HK-2 (cell line): ENCODE results near the gene NDUFS8.

Source experiments
- DNase-seq: peaks from one replicate; pipeline ENCODE4 v3.0.0-alpha.2; 2018; ENCODE audit not compliant: unreplicated experiment

The NDUFS8 gene

DNA sequence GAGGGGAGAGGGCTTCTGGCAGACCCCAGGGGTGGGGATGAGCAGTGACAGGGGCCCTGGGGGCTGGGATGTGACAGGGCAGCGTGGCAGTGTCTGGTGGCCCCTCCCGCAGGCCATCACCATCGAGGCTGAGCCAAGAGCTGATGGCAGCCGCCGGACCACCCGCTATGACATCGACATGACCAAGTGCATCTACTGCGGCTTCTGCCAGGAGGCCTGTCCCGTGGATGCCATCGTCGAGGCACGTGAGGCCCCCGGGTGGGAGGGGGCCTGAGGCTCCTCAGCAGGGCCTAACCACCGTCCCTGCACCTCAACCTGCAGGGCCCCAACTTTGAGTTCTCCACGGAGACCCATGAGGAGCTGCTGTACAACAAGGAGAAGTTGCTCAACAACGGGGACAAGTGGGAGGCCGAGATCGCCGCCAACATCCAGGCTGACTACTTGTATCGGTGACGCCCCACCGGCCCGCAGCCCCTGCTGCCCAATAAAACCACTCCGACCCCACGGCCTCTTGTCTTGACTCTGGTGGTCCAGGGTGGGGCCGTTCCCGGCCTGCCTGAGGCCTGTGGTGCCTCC is 5.7 kb downstream of the NDUFS8 start:
- no peak for DNase-seq

DNA sequence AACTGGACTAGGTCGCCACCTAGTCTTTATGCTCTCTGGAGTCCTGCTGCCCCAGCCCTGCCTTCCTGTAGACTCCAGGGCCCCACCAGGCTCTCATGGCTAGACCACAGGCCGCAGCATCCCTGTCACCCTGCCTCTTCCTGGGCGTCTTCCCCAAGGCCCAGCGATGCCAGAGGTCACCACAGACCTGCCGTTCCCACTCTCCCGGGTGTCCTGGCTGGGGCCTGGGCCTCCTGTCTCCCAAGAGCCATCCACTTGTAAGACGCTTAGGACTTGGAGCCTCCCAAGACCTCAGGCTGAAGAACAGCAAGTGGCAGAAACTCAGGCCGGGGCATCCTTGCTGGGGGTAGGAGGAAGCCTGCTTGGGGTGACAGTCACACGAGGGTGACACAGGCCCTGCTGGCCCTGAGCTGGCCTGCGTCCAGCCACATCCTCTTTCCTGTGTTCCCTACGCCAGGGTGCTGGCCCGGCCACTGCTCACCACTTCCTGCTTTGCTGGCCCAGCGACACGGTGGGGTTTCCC is 6.3 kb downstream of the NDUFS8 start:
- no peak for DNase-seq

DNA sequence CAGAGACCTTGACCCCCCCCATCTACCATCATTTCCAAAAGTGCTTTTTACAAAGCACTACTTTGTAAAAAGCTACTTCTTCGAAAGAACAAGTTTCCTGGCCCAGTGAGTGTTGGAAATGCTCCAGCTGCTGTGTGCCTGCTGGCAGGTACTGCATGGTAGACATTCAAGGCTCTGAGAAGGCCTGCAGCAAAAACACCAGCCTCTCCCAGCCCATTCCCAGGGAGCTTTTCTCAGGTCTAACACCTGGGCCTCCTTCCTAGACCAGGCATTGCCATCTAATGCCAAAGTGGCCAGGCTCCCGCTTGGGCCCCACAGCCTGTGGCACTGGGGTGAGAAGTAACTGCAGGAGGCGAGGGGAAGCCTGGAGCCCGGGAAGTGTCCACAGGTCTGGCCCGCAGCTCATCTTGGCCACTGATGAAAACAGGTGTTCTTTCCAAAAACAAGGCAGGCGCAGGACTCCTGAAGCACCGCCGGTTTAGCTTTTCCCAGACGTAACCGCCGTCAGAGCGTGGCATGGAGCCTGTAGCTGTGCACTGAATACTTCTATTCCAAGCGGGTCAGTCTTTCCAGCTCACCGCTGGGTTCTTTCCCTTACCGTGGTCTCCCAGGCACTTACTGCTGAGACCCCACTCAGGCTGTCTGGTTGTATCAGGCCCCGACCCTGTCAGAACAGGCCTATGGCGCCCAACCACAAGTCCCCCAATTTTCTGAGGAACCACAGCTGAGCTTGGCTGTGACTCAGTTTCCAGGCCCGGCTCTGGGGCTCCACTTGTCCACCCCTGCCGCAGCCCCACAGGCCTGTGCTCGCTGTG is 7.1 kb downstream of the NDUFS8 start:
- no peak for DNase-seq

DNA sequence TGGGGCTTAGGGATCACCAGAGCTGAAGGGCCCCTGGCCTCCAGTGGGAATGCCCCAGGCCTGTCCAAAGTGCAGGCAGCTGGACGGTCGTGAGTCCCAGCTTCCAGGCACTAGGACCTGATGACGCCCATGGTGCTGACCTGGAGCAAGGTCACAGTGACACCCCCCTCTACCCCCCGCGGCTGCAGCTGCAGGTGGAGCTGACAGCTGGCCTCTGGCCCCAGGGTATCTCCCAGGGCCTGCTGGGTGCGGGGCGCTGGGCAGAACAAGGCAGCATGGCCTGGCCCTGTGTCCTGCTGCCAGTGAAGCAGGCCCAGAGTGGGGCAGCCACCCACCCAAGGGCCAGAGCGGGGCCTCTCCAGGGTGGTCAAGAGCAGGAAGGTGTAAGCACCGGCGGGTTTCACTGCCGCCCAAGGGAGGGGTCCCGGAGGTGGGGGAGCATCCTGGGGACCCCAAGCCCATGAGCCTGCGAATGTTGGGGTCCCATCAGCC is 7.8 kb downstream of the NDUFS8 start:
- DNase-seq, result no peak

DNA sequence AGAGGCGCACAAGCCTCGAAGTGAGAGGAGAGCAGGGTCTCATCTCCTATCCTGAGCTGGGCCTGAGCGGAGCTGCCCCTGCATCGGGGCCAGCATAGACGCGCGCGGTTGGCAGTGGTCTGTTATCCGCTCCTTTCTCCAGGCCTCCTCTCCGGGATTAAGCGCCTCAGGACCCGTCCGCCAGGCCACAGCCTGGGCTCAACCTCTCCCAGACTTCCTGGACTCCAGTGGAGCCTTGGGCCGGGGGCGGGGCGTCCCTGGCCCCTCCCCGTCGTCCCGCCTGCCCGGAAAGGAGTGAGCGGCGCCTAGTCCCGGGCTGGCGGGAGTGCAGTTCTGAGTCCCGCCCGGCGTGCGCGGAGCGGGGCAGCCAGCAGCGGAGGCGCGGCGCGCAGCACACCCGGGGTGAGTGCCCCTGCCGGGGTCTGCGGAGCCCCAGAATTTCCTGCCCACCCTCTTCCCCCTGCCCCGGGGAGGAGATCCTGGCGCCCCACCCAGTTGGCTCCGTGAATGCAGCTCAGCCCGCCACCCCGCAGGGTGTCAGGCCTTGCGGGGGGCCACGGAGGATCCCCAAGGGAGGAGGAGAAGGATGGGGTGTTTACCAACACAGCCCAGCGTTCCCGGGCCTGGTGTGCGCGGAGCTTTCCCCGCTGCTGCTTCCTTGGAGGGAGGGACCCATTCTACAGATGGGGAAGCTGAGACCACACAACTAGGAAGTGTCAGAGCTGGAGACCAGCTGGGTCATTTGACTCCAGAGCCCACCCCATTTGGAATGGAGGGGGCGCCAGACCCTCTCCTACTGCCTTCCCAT is 8.4 kb downstream of the NDUFS8 start, which contains the start of gene TCIRG1:
TCIRG1 (plus strand) TSS at position 308 of the 808 bp plus-strand sequence. CDS start 2,247 bp downstream, outside the sequence.
- peak; percentile 79 for DNase-seq

DNA sequence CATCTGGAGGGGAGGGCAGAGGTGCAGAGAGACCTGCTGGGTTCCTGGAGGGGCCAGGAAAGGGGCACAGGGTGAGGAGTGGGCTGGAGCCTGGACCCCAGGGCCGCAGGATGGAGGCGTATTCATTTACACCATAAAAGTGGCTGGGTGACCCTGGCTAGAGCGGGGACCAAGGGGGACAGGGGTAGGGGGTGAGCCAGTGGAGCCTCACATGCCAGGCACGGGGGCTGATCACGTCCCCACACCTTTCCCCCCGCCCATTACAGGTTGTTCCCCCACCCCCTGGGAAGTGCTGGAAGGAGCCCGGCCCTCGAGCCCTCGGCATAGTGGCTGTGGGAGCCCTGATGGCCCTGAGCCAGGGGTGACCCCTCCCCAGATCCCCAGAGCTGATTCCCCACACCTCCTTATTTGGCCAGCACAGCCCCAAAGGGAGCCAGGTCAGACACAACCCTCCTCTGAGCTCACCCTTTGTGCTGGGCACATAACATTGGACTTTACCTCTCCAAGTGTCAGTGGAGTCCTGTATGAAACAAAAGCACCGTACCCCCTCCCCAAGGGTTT is 9.1 kb downstream of the NDUFS8 start:
- no peak for DNase-seq

DNA sequence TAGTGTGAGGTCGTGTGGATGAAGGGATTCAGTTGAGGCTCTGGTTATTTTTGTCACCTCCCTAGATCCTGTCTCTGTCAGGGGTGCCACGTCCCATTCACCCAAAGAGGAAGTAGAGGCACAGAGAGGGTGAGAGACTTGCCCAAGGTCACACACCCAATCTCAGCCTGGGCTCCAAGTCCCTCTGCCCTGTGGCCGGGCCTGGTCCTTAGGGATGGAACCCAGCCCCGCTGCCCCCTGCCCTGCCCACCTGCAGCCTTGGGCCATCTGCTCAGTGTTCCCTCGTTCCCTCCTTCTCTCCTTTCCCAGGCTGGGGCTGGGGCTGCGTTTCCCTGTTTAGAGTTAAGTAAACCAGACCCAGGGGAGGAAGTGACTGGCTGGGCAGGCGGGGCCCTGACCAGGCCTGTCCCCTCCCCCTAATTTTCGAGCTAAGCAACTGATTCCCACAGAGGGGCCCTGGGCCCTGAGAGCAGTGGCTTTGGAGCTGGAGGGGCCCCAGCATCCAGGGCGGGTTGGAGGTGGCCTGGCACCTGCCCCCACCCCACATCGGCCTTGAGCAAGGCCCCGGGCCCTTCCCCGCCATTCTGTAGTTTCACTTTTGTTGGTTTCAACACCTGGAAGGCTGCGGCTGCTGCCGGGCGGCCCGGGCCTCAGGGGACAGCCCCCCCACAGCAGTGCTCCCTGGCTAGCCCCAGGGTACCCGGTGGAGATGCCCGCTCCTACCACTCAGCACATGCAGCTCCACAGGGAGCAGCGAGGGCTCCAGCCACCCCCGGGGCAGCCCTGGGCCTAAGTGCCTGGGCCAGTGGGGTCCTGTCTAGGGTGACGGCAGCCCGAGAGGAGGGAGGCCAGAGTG is 9.8 kb downstream of the NDUFS8 start:
- no peak for DNase-seq

DNA sequence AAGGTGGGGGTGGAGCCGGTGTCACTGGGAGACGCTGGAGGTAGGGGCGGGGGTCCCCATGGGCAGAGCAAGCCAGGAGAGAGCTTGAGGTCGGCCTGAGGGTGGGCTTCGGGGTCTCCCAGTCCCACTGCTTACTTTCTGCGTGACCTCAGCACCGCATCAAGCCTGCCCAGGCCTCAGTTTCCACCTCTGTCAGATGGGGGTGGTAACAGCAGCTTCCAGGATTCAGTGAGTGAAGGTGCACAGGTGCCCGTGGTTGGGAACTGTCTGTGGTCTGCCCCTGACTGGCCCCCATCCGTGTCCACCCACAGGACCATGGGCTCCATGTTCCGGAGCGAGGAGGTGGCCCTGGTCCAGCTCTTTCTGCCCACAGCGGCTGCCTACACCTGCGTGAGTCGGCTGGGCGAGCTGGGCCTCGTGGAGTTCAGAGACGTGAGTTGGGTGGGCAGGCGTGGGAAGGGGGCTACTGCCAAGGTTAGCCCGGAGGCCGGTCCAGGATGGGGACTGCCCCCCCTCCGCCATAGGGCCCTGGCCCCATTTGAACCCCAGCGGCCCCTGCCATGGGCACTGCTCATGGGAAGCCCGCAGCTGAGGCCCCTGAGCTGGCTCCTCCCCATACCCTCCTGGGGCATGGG is 10.6 kb downstream of the NDUFS8 start:
- DNase-seq, result no peak

DNA sequence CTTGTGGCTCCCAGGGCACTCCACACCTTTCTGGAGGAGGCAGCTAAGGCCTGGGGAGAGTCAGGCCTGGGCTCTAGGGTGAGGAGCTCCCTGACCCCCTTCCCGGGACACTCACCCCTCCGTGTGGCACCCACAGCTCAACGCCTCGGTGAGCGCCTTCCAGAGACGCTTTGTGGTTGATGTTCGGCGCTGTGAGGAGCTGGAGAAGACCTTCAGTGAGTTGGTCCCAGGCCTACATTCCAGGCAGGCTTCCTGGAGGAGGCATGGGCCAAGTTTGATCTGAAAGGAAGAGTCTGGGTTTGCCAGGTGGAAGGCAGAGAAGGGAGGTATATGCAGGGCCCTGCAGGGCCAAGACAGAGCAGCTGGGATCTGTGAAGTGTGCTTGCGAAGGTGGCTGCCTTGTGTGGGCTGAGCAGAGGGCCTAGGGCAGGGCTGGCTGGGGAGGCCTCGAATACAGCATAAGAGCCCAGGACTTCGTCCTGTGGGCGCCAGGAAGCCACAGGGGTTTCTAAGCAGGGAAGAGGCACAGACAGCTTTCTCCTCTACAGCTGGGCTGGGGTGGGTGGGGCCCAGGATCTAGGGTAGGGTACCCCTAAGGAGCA is 11.2 kb downstream of the NDUFS8 start:
- DNase-seq, result no peak

DNA sequence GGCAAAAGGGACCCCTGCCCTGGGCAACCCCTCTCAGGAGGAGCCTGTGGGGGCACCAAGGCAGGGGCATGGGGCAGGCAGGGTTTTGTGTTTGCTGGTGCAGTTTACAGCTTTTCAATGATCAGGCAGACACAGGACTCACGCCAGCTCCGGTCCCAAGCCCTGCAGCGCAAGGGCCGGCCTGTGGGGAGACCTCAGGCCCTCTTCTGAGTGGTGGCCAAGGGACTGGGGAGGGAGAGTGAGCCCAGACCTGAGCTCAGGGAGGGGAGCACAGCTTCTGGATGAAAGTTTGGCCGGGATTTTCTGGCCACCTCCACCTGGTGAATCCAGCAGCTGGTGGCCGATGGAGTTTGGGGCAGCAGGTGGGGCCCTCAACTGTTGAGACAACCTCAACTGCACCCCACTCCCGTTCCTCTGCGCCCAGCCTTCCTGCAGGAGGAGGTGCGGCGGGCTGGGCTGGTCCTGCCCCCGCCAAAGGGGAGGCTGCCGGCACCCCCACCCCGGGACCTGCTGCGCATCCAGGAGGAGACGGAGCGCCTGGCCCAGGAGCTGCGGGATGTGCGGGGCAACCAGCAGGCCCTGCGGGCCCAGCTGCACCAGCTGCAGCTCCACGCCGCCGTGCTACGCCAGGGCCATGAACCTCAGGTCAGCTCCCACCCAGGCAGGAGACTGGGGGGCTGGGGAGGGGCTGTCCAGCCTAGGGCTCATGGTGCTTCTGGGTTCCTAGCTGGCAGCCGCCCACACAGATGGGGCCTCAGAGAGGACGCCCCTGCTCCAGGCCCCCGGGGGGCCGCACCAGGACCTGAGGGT is 11.9 kb downstream of the NDUFS8 start:
- no peak for DNase-seq

DNA sequence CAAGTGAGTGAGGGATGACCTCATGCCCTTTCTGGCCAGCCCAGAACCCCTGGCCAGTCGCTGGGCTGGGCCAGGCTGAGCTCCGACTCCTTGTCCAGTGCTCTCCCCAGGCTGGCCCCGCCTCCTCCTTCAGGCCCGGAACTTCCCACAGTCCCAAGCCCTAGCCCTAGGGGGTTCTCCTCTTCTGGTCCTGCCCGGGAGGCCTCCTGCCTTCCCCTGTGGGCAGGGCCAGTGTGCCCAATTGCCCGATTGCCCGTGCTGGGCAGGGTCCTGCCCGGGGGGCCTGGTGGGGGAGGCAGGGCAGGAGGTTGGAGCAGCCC is 12.5 kb downstream of the NDUFS8 start:
- no peak for DNase-seq

DNA sequence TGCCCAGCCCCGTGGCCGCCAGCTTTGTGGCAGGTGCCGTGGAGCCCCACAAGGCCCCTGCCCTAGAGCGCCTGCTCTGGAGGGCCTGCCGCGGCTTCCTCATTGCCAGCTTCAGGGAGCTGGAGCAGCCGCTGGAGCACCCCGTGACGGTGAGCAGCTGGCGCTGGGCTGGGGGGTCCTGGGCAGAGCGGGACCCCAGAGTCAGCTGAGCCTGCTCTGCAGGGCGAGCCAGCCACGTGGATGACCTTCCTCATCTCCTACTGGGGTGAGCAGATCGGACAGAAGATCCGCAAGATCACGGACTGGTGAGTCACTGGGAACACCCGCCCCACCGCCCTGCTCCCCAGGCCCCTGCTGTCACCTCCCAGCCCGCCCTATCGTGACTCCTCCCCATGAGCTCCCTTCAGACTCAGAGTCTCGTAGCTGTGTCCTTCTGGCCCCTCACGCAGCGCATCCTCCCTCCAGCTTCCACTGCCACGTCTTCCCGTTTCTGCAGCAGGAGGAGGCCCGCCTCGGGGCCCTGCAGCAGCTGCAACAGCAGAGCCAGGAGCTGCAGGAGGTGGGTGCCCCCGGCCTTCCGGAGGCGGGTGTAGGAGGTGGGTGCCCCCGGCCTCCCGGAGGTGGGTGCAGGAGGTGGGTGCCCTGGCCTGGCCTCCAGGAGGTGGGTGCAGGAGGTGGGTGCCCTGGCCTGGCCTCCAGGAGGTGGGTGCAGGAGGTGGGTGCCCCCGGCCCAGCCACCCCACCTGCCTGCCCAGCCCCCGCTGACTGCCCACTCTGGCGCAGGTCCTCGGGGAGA is 13.1 kb downstream of the NDUFS8 start:
- no peak for DNase-seq

DNA sequence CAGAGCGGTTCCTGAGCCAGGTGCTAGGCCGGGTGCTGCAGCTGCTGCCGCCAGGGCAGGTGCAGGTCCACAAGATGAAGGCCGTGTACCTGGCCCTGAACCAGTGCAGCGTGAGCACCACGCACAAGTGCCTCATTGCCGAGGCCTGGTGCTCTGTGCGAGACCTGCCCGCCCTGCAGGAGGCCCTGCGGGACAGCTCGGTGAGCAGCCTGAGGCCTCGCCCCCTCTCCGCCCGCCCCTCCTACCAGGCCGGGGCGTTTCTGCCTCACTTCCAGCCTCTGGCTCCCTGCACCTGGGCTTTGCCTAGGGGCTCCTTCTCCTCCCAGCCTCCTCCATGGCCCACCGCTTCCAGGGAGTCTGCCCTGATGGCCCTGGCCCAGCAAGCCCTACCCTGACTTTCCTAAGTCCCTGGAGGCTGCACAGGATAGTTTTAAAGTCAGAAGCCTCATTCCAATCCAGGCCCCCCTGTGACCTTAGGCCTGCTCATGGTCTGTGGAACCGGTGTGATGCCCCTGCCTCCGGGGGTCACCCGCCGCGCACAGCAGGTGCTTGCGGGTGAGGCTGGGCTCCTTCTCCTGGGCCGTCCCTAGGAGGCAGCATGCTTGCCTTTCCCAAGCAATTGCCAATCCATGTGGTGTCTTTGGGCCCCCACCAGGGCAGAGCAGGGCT is 13.8 kb downstream of the NDUFS8 start:
- no peak for DNase-seq

DNA sequence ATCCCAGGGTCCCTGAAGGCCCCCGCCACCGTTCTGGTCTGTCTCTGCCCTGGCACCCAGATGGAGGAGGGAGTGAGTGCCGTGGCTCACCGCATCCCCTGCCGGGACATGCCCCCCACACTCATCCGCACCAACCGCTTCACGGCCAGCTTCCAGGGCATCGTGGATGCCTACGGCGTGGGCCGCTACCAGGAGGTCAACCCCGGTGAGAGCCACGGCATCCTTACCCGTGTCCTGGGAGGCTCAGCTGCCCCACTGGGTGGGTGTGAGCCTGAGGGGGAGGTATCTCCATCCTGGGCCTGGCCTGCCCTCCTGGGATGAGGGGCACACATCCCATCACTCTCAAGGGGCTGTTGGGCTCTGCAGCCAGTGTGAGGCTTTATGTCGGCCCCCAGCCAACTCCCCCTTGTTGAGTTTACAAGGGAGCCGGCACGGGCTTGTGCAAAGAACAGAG is 14.4 kb downstream of the NDUFS8 start:
- DNase-seq, result no peak

DNA sequence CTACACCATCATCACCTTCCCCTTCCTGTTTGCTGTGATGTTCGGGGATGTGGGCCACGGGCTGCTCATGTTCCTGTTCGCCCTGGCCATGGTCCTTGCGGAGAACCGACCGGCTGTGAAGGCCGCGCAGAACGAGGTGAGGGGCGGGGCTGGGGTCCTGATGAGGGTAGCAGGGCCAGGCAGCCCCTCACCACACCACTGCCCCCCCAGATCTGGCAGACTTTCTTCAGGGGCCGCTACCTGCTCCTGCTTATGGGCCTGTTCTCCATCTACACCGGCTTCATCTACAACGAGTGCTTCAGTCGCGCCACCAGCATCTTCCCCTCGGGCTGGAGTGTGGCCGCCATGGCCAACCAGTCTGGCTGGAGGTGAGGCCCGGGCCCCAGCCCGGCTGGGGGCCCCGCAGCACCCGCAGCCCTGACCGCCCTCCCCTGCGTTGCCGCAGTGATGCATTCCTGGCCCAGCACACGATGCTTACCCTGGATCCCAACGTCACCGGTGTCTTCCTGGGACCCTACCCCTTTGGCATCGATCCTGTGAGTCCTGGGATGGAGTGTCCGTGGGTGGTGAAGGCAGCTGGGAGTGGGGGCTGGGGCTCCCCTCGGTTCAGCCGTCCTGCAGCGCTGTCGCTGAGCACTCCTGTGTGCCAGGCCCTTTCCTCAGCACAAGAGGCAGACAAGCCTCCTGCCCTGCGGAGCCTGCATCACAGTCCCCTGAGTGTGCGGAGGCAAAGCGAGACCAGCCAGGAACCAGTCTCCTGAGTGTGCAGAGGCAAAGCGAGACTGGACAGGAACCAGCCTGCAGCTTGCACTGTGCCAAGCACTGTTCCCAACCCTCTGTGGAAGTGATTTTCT is 17.2 kb downstream of the NDUFS8 start:
- no peak for DNase-seq

DNA sequence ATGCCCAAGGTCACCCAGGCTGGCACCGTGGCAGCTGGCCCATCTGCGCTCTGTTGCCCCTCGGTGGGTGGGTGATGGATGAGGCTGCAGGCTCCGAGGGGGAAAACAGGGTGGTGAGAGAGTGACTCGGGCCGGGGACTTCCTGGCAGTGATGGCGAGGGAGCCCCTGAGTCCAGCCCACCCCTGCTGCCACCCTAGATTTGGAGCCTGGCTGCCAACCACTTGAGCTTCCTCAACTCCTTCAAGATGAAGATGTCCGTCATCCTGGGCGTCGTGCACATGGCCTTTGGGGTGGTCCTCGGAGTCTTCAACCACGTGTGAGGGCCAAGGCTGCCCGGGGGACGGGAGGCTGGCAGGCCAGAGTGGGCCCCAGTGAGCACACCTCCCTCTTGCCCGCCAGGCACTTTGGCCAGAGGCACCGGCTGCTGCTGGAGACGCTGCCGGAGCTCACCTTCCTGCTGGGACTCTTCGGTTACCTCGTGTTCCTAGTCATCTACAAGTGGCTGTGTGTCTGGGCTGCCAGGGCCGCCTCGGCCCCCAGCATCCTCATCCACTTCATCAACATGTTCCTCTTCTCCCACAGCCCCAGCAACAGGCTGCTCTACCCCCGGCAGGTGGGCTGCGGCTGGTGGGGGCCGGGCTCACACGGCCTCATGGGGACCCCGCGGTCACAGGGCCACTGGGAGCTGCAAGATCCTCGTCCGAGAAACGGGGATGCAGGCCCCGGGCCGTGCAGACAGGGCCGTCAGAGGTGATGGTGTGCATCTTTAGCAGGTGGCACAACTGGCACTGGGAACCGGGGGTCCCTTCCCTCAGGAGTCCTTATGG is 18.4 kb downstream of the NDUFS8 start:
- DNase-seq, result no peak
